GM12874 (cell line): Measurements from ENCODE around the gene ANXA1.

Source experiments
- TF ChIP-seq, protein P1 (sequence below): IDR thresholded peaks from 2 replicates; pipeline ENCODE4 v1.5.1; 2011; ENCODE audit warnings: low read depth, mild to moderate bottlenecking, control low read depth, low read length, moderate library complexity; ENCODE audit not compliant: insufficient read depth

Gene ANXA1

DNA sequence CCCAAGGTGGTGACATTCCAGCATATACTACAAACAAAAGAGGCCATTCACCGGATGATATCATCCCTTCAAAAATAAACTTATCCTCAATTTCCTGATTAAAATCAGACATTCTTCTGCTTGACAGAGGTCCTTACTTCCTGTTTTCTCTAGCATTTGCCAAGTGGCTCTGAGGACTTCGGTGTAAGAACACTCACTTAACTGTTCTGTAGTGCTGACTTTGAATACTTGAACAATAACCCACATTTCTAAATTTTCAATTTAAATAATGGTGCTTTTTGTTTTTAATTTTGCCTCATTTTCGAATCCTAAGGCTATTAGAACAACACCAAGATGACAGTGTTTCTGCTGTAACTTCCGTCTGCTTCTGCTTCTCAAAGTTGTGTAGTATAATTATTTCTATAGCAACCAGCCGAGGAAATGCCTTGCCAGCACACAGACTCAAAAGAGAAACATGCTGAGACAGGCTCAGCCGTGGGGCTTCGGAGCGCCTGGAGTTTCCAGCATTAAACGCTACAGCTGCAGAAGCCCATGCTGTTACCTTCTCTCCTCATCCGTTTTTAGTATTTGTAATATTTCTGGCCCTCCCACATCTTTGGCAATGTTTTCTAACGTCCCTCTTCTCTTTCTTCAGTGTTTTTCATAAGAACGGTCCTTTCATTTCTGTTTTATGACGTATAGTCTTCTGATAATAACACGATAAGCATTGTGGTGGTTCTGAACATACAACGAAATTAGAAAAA is 19.5 kb upstream of the ANXA1 start:
- TF ChIP-seq, protein P1, sequence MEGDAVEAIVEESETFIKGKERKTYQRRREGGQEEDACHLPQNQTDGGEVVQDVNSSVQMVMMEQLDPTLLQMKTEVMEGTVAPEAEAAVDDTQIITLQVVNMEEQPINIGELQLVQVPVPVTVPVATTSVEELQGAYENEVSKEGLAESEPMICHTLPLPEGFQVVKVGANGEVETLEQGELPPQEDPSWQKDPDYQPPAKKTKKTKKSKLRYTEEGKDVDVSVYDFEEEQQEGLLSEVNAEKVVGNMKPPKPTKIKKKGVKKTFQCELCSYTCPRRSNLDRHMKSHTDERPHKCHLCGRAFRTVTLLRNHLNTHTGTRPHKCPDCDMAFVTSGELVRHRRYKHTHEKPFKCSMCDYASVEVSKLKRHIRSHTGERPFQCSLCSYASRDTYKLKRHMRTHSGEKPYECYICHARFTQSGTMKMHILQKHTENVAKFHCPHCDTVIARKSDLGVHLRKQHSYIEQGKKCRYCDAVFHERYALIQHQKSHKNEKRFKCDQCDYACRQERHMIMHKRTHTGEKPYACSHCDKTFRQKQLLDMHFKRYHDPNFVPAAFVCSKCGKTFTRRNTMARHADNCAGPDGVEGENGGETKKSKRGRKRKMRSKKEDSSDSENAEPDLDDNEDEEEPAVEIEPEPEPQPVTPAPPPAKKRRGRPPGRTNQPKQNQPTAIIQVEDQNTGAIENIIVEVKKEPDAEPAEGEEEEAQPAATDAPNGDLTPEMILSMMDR, result no peak

DNA sequence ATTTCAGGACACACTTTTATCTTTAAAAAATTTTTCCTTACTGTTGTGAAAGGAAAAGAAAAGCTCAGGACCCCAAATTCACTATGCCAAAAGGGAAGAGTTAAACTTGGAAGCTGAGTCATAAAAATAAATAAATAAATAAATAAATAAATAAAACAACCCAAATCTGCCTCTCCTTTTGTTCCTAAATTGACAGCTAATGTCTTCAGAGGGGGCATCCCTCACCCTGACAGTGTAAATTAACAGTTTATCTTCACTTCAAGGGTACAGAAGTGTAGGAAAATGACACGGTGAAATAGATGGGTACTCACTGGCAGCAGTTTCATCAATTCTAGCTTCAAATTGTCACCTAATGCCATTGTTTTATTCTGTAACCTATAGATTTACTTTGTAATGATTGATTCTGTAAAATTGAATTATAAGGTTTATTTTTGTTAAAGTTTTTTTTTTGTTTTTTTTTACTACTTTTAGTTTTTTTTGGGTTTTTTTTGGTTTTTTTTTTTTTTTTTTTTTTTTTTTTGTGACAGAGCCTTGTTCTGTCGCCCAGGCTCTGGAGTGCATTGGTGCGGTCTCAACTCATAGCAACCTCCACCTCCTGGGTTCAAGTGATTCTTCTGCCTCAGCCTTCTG is 18.5 kb upstream of the ANXA1 start:
- TF ChIP-seq, protein P1, result no peak

DNA sequence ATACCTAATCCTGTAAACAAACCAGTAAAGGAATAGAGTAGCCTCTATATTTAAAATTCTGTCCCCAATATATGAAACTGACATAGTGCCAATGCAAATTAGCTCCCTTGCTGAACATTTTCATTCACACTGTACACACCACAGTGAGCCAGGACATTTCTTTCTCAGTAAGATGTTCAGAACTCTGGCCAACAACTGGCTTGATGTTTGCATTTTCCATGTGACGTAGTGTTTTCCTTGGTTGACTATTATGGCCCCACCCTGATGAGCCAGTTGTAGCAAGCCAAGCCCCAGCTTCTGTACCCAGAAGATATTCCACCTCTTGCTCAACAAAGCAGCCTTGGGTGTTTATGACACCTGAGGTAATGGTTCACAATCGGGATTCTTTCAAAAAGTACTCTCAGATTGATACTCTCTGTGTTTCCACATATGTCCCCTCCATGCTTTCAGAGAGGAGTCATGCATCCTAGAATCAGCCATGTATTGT is 17.7 kb upstream of the ANXA1 start:
- TF ChIP-seq, protein P1, result no peak

DNA sequence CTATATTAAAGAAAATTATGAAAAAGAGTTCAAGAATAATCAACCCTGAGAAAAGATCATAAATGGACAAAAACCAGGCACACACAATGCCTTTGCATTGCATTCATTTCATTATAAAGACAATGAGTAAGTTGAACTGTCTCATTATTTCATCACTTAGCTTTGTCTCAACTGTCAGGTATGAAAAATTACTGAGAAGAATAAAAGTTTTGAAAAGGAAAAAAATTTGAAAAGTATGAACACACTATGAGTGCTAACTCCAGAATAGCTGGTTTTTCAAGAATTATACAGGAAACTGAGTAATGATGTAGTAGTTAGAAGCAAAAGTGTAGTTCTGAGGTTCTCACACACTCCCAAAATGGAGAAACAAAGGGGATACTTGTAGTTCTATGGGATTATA is 16.3 kb upstream of the ANXA1 start:
- TF ChIP-seq, protein P1, result no peak

DNA sequence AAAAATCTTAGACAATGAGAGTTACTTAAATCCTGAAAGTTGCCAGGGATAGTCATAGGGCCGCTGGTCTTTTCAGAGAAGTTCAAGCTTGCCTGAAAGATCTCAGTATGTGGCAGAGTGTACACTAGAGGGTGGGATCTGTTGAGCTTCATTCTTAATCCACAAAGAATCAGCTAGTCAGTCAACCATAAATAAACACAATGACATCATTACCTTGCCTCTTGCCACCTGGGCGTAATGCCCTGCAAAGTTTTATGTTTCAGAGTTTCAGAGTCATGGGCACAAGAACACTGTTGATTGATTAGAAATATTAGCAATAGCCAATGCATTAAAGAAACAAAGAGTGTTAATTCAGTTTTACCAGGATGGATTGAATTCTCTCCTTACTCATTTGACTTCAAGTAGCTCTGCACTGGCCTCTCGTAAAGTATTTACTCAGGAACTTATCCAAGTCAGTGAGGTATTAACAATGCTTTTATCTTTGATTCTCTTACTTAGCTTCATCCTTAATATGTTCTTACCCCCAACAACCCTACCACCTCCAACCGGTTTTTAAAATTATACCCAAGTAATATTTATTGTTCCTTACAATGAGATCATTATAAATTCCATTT is 14.3 kb upstream of the ANXA1 start:
- TF ChIP-seq, protein P1, result no peak

DNA sequence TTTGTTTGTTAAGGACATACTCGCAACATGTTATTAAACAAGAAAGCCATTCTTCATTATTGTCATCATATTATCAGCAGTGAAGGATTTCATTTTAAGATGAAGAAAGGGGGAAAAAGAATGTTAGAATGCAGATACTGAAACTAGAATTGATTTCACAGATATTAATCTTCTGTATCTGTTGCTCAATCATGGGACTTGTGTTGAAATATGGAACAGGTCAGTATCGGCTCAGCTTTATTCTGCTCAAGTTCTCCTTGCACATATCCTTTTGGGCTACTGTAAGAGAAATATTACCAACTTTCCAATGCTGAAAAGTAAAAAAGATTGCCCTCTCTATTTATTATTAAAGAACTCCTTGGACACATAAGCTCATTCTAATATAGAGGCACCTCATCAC is 13.8 kb upstream of the ANXA1 start:
- TF ChIP-seq, protein P1, result no peak

DNA sequence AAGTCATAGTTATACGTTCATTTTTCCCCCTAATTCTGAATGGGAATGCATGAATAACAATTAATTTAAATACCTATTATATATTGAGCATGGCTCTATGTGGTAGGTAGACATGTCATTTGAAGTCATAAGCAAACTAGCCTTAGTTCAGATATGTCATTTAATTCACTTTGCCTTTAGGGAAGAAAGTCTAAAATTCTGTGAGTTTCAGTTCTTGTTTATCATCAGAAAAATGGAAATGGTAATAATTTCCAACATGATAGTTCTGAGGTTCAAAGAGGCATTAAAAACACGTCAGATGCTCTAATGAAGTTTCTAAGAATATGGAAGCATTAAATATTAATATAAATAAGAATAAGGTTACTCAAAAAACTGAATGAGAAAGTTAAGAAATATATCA is 13.1 kb upstream of the ANXA1 start:
- TF ChIP-seq, protein P1, result no peak
